GM21737 (cell line): ENCODE measurements around the gene TNFSF4.
"Not testable (repeated sequence)": the region's sequence is repeated elsewhere in the genome, so short reads cannot be mapped to it uniquely, and the experiment has no call there.

Experiments
- ATAC-seq: cut with Tn5 transposase; IDR thresholded peaks from one replicate; pipeline ENCODE4 v1.9.1; 2021; ENCODE audit warnings: mild to moderate bottlenecking, moderate library complexity; ENCODE audit not compliant: unreplicated experiment

Gene TNFSF4

GRCh38 chr1:173168941-173169340 lies 38.2 kb downstream of the TNFSF4 start:
- ATAC-seq, result no peak

DNA sequence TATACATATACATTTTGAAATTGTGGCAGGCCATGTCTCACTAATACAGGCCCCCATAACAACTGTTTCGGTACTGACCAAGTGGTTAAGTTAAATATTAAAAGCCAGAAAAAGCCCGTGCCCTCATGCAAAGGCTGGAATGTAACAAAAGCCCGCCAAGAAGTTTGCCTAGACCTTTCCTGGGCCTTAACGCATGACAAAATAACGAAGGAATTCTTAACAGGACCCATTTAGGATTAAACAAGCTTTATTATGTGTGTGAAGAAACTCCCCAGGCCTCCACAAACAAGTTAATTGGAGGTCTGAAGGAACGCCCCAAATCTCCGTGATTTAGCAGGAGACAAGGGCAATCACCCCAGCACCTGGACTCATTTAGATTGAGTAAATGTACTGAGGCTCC lies 42.4 kb downstream of the TNFSF4 start:
- ATAC-seq, result no peak

- ATAC-seq, result no peak
These were observed 43.0 kb downstream of the TNFSF4 start for GRCh38 chr1:173164178-173164577.

- ATAC-seq, result no peak
These were observed 43.9 kb downstream of the TNFSF4 start for GRCh38 chr1:173163222-173163621.

DNA sequence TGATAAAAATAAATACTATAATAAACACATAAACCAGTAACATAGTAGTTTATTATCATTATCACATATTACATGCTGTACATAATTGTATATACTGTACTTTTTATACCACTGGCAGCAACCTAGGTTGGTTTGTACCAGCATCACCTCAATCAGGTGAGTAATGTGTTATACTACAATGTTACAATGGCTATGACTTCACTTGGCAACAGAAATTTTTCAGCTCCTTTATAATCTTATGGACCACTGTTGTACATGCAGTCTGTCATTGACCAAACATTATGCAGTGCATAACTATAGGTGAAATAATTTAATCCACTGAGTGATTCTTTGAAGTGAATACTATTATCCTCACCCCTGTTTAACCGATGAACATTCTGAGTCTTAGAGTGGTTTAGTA lies 44.5 kb downstream of the TNFSF4 start:
- ATAC-seq, result no peak

GRCh38 chr1:173161510-173162221 lies 45.5 kb downstream of the TNFSF4 start:
- ATAC-seq, result no peak

DNA sequence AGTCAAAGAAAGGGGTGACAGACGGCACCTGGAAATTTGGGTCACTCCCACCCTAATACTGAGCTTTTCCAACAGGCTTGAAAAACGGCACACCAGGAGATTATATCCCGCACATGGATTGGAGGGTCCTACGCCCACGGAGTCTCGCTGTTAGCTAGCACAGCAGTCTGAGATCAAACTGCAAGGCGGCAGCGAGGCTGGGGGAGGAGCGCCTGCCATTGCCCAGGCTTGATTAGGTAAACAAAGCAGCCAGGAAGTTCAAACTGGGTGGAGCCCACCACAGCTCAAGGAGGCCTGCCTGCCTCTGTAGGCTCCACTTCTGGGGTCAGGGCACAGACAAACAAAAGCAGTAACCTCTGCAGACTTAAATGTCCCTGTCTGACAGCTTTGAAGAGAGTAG lies 53.2 kb downstream of the TNFSF4 start:
- not testable (repeated sequence) for ATAC-seq

DNA sequence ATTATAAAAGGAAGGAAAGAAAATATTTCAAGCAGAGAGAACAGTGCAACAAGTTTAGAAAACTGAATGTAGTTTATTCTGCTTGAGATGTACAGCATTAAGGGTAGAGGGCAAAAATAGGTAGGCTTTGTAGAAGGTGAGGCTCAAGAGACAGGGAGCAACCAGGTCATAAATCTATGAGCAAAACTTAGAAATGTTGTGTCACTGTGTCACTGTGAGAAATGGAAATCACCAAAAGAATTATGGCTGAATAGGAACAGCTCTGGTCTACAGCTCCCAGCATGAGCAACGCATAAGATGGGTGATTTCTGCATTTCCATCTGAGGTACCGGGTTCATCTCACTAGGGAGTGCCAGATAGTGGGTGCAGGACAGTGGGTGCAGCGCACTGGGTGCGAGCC lies 53.6 kb downstream of the TNFSF4 start:
- ATAC-seq, result no peak

GRCh38 chr1:173152598-173152997 lies 54.5 kb downstream of the TNFSF4 start:
- ATAC-seq, result no peak

DNA sequence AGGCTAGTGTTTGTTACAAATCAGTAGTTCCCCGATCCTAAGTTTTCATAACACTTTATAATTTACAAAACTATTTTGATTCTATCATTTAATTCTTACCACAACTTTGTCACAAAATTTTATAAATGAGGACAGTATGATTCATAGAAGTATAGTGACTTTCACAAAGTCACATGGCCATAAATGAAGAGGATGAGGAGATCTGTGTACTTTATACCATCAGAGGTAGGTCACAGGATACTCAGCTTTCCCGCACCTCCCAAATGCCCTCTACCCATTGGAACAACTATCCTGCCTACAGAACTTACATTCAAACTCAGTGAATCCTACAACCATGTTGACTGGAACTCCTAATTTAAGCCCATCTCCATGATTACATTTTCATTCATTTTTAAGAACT lies 56.3 kb downstream of the TNFSF4 start:
- ATAC-seq, result no peak

DNA sequence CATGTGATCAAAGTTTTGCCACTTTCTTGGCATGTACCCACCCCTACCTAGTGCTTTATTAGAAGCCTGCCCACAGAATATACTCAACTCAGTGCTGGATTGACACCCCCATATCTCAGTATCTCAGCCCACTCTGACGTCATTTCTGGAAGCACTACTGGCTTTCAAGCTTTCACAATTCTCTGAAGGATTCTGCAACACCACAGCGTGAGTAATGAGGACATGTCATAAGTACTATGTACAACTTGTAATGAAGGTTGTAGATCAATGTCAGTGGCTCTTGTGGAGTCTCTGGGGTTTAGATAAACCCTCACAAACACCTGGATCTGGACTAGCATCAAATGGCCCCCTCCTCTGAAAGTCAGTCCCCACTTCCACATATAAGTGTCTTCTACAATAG lies 57.2 kb downstream of the TNFSF4 start:
- no peak for ATAC-seq

DNA sequence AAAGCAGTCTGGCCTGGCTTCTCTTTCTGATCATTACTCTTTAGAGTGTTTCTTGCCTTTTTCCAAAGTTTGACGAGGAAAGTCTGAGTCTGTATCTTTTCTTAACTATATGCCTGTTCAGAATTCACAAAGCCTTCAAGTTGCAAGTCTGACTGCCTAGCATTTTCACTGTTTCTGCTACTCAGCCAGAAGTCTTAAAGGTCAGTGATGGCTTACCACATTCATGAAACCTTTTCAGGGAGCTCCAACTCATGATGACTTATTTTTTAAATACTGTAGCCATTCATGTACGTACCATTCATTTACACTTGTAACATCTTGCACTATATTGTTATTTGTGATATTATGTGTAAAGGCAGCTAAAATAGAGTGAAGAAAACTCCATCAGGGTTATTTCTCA lies 58.2 kb downstream of the TNFSF4 start:
- ATAC-seq, result no peak

DNA sequence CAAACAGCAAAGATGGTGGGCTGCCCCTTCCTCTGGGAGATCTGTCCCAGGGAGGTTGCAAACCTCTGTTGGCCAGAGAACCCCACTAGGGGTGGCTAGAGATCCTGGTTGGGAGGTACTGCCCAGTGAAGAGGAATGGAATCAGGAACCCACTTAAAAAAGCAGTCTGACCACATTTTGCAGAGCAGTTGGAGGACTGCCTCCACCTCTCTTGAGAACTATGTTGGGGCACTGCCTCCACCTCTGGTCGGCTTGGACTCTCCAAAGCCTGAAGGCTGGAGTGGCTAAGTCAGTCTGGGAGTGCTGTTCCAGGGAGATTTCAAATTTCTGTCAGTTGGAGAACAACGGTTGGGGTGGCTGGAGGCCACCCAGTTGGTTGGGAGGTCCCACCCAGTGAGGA lies 58.6 kb downstream of the TNFSF4 start:
- no peak for ATAC-seq

DNA sequence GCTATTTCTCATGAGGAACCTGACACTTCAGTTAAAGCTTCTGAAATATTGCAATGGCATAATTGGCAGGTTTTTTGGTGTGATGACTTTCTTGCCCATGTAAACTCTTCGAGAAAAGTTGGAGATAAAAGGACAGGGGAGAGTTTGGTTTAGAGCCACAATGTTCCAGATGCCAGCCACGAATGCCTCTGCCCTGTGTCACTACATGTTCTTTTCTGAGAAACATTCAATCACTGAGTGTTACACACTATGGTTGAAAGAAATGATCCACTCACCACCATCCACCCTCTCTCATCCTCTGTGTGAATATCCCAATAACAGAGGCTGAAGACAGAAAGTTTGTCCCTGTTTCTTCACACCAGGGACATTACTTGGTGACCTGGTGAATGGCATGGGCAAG lies 66.4 kb downstream of the TNFSF4 start:
- no peak for ATAC-seq

DNA sequence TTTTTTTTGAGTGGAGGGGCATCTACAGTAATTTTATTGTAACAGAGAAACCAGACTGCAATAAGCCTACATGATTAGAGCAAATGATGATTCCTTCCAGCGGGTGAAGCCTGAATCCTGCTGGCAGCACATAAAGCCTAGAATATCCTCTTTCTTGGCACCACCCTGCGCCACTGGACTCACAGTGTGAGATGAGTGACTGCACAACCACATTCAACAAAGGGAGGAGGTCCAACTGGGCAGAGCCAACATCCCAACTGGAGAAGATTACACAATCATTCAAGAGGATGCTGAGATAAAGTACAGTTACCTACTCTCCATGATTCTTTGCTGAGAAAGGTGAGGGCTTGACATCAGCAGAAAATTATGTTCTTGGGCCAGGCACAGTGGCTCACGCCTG lies 67.4 kb downstream of the TNFSF4 start:
- ATAC-seq, result no peak

- ATAC-seq, result no peak
These were observed 69.9 kb downstream of the TNFSF4 start for GRCh38 chr1:173137107-173137706.

DNA sequence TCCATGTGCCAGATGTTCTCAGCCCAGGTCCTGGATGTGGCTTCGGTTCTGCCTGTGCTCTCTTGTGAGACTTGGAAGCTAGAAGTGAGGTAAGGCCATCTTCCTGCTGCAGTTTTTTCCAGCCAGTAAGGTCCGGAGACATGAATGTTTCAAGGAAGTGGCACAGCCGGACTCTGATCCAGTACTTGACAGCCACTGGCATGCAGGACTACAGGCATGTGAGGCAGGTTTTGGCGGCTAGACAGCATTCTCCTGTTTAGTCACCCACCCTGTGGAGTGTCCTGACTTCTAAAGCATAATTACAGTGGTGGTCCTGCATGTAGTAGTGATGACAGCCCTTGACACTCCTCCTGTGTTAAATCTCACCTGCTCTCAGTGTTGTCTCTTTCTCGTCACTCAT lies 72.3 kb downstream of the TNFSF4 start:
- ATAC-seq, result no peak

GRCh38 chr1:173134029-173134428 lies 73.1 kb downstream of the TNFSF4 start:
- ATAC-seq, result no peak
